SU-DHL-6 (cell line): ENCODE data around the gene PMFBP1.

Experiments used
- H2AFZ ChIP-seq: fragments of 200-600 bp; sonication (generic); 2 replicates; pipeline ENCODE4 v1.6.1; 2014; ENCODE audit warnings: low read depth, mild to moderate bottlenecking, moderate library complexity, mixed read lengths, antibody characterized with exemption, low read length; ENCODE audit not compliant: severe bottlenecking
- H3F3A ChIP-seq: fragments of 200-600 bp; shearing (Covaris generic); 2 replicates; pipeline ENCODE4 v1.6.0; 2016; ENCODE audit warnings: antibody characterized with exemption, mild to moderate bottlenecking; ENCODE audit not compliant: insufficient read depth
- H3K27ac ChIP-seq: fragments of 200-600 bp; sonication (generic); 2 replicates; pipeline ENCODE4 v1.5.1; 2016; ENCODE audit warnings: low read depth, mild to moderate bottlenecking, low read length, moderate library complexity, mixed read lengths
- H3K27me3 ChIP-seq: fragments of 200-600 bp; sonication (generic), shearing (Covaris generic); 2 replicates; pipeline ENCODE4 v1.6.0; 2014; ENCODE audit warnings: mild to moderate bottlenecking, low read length
- H3K36me3 ChIP-seq: fragments of 200-600 bp; sonication (generic); 2 replicates; pipeline ENCODE4 v1.6.1; 2014; ENCODE audit warnings: mild to moderate bottlenecking, low read length, mixed read lengths
- H3K4me2 ChIP-seq: fragments of 300-600, 200-600 bp; shearing (Covaris generic), sonication (generic); 2 replicates; pipeline ENCODE4 v1.6.0; 2014; ENCODE audit warnings: low read length, low read depth, mild to moderate bottlenecking; ENCODE audit not compliant: poor library complexity, severe bottlenecking
- H3K4me3 ChIP-seq: fragments of 200-600 bp; sonication (generic); 2 replicates; pipeline ENCODE4 v1.5.1; 2014; ENCODE audit warnings: antibody characterized with exemption, low read length, mild to moderate bottlenecking, mixed read lengths; ENCODE audit not compliant: insufficient read depth, poor library complexity, severe bottlenecking
- H3K79me2 ChIP-seq: fragments of 200-600 bp; sonication (generic); 2 replicates; pipeline ENCODE4 v1.6.1; 2014; ENCODE audit warnings: mild to moderate bottlenecking, low read length, moderate library complexity; ENCODE audit not compliant: insufficient read depth
- H3K9ac ChIP-seq: fragments of 200-600 bp; sonication (generic); 2 replicates; pipeline ENCODE4 v1.7.0; 2014; ENCODE audit warnings: mild to moderate bottlenecking, low read length
- H3K9me2 ChIP-seq: fragments of 200-600 bp; sonication (generic); replicated peaks from 2 replicates; pipeline ENCODE4 v1.6.1; 2014; ENCODE audit warnings: low read length; ENCODE audit not compliant: insufficient read depth
- H3K9me3 ChIP-seq: fragments of 200-600 bp; sonication (generic); 2 replicates; pipeline ENCODE4 v1.6.1; 2014; ENCODE audit warnings: low read length, mixed read lengths; ENCODE audit not compliant: insufficient read depth
- H4K20me1 ChIP-seq: fragments of 200-600 bp; sonication (generic); 2 replicates; pipeline ENCODE4 v1.6.1; 2014; ENCODE audit warnings: low read depth, mild to moderate bottlenecking, antibody characterized with exemption, low read length, moderate library complexity, mixed read lengths
- EZH2phosphoT487 ChIP-seq: fragments of 200-600 bp; sonication (generic), shearing (Covaris generic); conservative IDR thresholded peaks from 2 replicates; pipeline ENCODE4 v1.6.1; 2018; ENCODE audit warnings: mild to moderate bottlenecking, antibody characterized with exemption, low read length, moderate library complexity, mixed read lengths
- TF ChIP-seq, protein P1 (sequence below): fragments of 200-600 bp; sonication (generic); IDR thresholded peaks from one replicate; pipeline ENCODE4 v1.5.1; 2017; ENCODE audit warnings: antibody characterized with exemption, mild to moderate bottlenecking, low read length, moderate library complexity; ENCODE audit not compliant: insufficient read depth, poor library complexity, severe bottlenecking

PMFBP1 gene

DNA sequence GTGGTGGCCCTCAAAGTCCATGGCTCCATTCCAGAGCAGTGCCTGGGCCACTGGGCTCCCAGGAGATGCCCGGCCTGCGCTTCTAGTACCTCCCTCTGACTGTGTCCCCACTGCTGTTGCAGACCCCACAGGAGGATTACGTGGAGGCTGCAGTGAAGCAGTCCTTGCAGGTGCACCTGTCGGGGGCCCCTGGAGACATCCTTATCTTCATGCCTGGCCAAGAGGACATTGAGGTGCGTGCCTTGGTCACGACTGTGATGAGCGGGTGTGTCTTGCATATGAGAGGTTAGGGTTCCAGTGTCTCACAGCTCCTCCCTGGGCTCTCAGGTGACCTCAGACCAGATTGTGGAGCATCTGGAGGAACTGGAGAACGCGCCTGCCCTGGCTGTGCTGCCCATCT lies 67.0 kb downstream of the PMFBP1 start:
- TF ChIP-seq, protein P1, sequence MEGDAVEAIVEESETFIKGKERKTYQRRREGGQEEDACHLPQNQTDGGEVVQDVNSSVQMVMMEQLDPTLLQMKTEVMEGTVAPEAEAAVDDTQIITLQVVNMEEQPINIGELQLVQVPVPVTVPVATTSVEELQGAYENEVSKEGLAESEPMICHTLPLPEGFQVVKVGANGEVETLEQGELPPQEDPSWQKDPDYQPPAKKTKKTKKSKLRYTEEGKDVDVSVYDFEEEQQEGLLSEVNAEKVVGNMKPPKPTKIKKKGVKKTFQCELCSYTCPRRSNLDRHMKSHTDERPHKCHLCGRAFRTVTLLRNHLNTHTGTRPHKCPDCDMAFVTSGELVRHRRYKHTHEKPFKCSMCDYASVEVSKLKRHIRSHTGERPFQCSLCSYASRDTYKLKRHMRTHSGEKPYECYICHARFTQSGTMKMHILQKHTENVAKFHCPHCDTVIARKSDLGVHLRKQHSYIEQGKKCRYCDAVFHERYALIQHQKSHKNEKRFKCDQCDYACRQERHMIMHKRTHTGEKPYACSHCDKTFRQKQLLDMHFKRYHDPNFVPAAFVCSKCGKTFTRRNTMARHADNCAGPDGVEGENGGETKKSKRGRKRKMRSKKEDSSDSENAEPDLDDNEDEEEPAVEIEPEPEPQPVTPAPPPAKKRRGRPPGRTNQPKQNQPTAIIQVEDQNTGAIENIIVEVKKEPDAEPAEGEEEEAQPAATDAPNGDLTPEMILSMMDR: no peak
- TF ChIP-seq EZH2phosphoT487: no peak
- Histone ChIP-seq H3F3A (no peaks in the 10 kb centered on the region), H4K20me1 (no peaks in the 10 kb centered on the region), H3K36me3 (peaks cover 4% of the 10 kb centered on the region; the same call in 1 of the 2 replicates), H3K4me2 (no peak overlapping the region), H3K79me2 (no peaks in the 10 kb centered on the region), H3K27ac (no peak overlapping the region), H3K4me3 (no peak overlapping the region), H3K9ac (no peak overlapping the region), H3K9me2 (no peaks in the 10 kb centered on the region), H3K9me3 (no peaks in the 10 kb centered on the region), H3K27me3 (no peaks in the 10 kb centered on the region), H2AFZ (no peak overlapping the region)

DNA sequence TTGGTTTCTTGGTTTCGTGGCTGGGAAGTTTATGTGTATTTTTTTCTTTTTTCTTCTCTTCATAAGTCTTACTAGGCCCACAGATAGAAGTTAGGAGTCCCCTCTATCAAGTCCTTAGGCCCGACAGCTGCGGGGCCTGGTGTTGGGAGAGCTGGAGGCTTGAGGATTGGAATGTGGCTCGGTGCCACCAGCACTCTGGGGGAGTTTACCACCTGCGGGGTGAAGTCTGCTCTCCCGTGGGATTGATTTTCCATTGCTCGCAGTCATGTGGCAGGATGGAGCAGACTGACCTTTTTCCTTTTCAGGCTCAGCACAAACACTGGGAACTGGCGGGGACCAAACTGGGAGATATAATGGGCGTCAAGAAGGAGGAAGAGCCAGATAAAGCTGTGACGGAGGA lies 70.8 kb downstream of the PMFBP1 start:
- H3K27me3 ChIP-seq: no peaks in the 10 kb centered on the region
- H3K9me2 ChIP-seq: no peaks in the 10 kb centered on the region
- H3F3A ChIP-seq: no peaks in the 10 kb centered on the region
- no peak overlapping the region for H3K4me2 ChIP-seq
- no peaks in the 10 kb centered on the region for H3K9me3 ChIP-seq
- no peak overlapping the region for H2AFZ ChIP-seq
- H3K9ac ChIP-seq: no peak overlapping the region
- H3K27ac ChIP-seq: no peak overlapping the region
- H3K4me3 ChIP-seq: no peak overlapping the region
- TF ChIP-seq EZH2phosphoT487: no peak
- TF ChIP-seq, protein P1: no peak
- peaks cover 4% of the 10 kb centered on the region; the same call in 1 of the 2 replicates for H3K36me3 ChIP-seq
- H4K20me1 ChIP-seq: no peaks in the 10 kb centered on the region
- no peaks in the 10 kb centered on the region for H3K79me2 ChIP-seq

DNA sequence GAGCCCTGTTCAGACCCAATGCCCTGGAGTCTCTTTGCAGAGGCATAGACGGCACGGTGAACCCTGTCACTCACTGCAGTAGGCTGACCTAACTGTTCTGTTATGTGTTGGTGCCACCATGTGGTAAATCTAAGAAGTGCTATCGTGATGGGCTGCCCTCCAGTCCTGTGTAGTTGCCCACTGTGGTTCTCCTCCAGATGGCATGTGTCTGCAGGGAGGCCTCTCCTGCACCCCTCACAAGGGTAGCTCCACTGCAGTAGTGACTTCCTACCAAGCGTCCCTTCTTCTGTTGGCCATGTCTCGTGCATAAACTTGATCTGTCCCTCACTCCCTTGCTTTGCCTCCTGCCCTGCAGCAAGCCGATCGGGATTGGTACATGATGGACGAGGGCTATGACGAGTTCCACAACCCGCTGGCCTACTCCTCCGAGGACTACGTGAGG lies 72.6 kb downstream of the PMFBP1 start:
- Histone ChIP-seq H4K20me1 (no peaks in the 10 kb centered on the region), H3K4me2 (no peak overlapping the region), H3K4me3 (no peak overlapping the region), H3K9me2 (no peaks in the 10 kb centered on the region), H3F3A (no peaks in the 10 kb centered on the region), H3K79me2 (peaks cover 16% of the 10 kb centered on the region), H2AFZ (no peak overlapping the region), H3K9ac (no peak overlapping the region), H3K27me3 (no peaks in the 10 kb centered on the region), H3K36me3 (peaks cover 4% of the 10 kb centered on the region; the same call in 1 of the 2 replicates), H3K9me3 (no peaks in the 10 kb centered on the region), H3K27ac (no peak overlapping the region)
- TF ChIP-seq, protein P1: peak; percentile 40
- TF ChIP-seq EZH2phosphoT487: no peak
